ENCODE measurements around the gene RBM26.

Gene RBM26

DNA sequence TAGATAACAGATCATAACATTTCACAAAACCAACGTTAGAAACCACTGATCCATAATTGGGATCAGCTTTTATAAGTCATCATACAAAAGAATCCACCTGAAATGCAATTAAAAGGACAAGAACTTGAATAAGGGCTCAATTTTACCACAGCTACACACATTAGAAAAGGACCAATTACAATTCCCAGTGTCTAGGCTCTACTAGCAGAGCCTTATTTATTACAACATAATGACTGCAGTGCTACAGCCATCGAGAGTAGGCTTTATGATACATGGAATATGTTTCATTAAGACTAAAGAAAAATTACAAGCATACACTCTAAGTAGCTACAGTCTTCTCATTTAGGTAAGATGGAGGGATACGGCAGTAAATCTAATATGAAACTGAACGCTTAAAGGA is 2.9 kb downstream of the RBM26 start:
- Histone ChIP-seq H3K36me3 (ENCODE audit: control insufficient read depth, insufficient read depth, low read length) (peaks cover 22% of the 10 kb centered on the region), H3K4me1 (ENCODE audit: control insufficient read depth, insufficient read depth, low read length, poor library complexity, severe bottlenecking) (peaks cover 8% of the 10 kb centered on the region), H3K27ac (ENCODE audit: low read depth, low read length, severe bottlenecking) (no peak overlapping the region), H3K4me3 (ENCODE audit: extremely low read depth, insufficient read depth, low read length, poor library complexity, severe bottlenecking) (no peak overlapping the region), H3K9me3 (ENCODE audit: control insufficient read depth, low read length) (no peaks in the 10 kb centered on the region)
- 57 to 79% methylated on average over 1 to 2 of the region's 4 CpGs for WGBS, 2 experiments (ENCODE audit: insufficient coverage in 2 of 2)

GRCh38 chr13:79402679-79403078 is 3.4 kb downstream of the RBM26 start:
- Histone ChIP-seq H3K9me3 (ENCODE audit: control insufficient read depth, low read length) (no peaks in the 10 kb centered on the region), H3K4me3 (ENCODE audit: extremely low read depth, insufficient read depth, low read length, poor library complexity, severe bottlenecking) (no peak overlapping the region), H3K36me3 (ENCODE audit: control insufficient read depth, insufficient read depth, low read length) (peaks cover 22% of the 10 kb centered on the region), H3K4me1 (ENCODE audit: control insufficient read depth, insufficient read depth, low read length, poor library complexity, severe bottlenecking) (peaks cover 8% of the 10 kb centered on the region), H3K27ac (ENCODE audit: low read depth, low read length, severe bottlenecking) (peak overlapping the region; percentile 65)
- WGBS, 2 experiments (ENCODE audit: insufficient coverage in 2 of 2) = 67 to 80% methylated on average over 1 of the region's 2 CpGs

DNA sequence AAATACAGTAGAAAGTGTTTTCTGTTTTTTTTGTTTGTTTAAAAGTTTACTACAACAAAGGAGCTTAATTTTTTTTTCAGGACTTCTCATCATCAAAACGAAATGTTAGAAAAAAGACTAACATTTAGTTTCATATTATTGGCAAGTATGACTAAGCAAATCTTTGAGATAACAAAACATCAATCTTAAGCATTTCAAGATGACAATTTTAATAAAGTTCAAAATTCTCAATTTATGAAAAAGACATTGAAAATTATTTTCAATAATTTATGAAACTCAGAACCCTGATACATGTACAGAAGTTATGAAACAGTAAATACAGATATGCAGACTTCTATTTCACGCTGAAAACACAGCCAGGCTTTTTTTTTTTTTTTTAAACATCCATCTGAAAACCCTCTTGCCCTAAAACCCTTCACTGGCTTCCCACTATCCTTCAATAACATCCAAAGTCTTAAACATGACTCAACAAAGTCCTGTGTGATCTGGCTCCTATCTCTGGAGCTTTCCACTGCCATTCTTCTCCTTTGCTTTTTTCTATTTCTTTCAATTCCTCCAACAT is 3.9 kb downstream of the RBM26 start:
- H3K36me3 ChIP-seq (ENCODE audit: control insufficient read depth, insufficient read depth, low read length) = peaks cover 27% of the 10 kb centered on the region
- WGBS, 2 experiments (ENCODE audit: insufficient coverage in 2 of 2) = 100% methylated on average over 1 of the region's 2 CpGs; no CpG with 5 or more reads in 1 of the 2 experiments

GRCh38 chr13:79401259-79402070 is 4.6 kb downstream of the RBM26 start:
- peaks cover 8% of the 10 kb centered on the region for H3K4me1 ChIP-seq (ENCODE audit: control insufficient read depth, insufficient read depth, low read length, poor library complexity, severe bottlenecking)
- peaks cover 6% of the 10 kb centered on the region for H3K9me3 ChIP-seq (ENCODE audit: control insufficient read depth, low read length)
- no peak overlapping the region for H3K27ac ChIP-seq (ENCODE audit: low read depth, low read length, severe bottlenecking)
- H3K36me3 ChIP-seq (ENCODE audit: control insufficient read depth, insufficient read depth, low read length) = peaks cover 33% of the 10 kb centered on the region
- WGBS, 2 experiments (ENCODE audit: insufficient coverage in 2 of 2) = no CpG with 5 or more reads among the region's 2 CpGs
- H3K4me3 ChIP-seq (ENCODE audit: extremely low read depth, insufficient read depth, low read length, poor library complexity, severe bottlenecking) = no peak overlapping the region

More for the DNA sequence above, 3.9 kb downstream of the RBM26 start:
- Histone ChIP-seq H3K27ac (ENCODE audit: low read depth, low read length, severe bottlenecking) (peak overlapping the region; percentile 65), H3K4me1 (ENCODE audit: control insufficient read depth, insufficient read depth, low read length, poor library complexity, severe bottlenecking) (peaks cover 8% of the 10 kb centered on the region), H3K9me3 (ENCODE audit: control insufficient read depth, low read length) (peaks cover under 1% of the 10 kb centered on the region), H3K4me3 (ENCODE audit: extremely low read depth, insufficient read depth, low read length, poor library complexity, severe bottlenecking) (no peak overlapping the region)

- peaks cover 6% of the 10 kb centered on the region for H3K9me3 ChIP-seq (ENCODE audit: control insufficient read depth, low read length)
- H3K36me3 ChIP-seq (ENCODE audit: control insufficient read depth, insufficient read depth, low read length) = peaks cover 55% of the 10 kb centered on the region
- H3K4me1 ChIP-seq (ENCODE audit: control insufficient read depth, insufficient read depth, low read length, poor library complexity, severe bottlenecking) = peaks cover 6% of the 10 kb centered on the region
- H3K4me3 ChIP-seq (ENCODE audit: extremely low read depth, insufficient read depth, low read length, poor library complexity, severe bottlenecking) = no peak overlapping the region
- no peak overlapping the region for H3K27ac ChIP-seq (ENCODE audit: low read depth, low read length, severe bottlenecking)
- no CpG with 5 or more reads among the region's 1 CpG for WGBS, 2 experiments (ENCODE audit: insufficient coverage in 2 of 2)
These were observed 7.1 kb downstream of the RBM26 start for GRCh38 chr13:79398915-79399314.

DNA sequence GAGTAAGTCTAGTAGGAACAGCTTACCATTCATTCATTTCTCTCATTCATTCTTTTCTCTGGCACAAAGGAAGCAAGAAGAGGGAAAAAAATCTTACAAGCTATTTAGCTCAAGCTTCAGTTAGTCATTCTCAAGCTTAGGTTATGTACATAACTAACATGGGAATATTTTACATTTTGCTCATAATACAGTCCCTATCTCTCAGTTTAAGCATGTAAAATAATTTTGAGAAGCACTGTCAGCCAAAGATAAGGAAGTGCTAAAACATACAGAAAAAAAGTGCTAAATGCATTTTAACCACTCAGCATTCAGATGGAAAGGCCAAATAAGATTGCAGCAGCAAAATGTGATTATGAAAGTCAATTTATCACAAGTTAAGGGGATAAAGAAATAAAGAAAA is 7.9 kb downstream of the RBM26 start:
- Histone ChIP-seq H3K27ac (ENCODE audit: low read depth, low read length, severe bottlenecking) (no peak overlapping the region), H3K9me3 (ENCODE audit: control insufficient read depth, low read length) (peaks cover 6% of the 10 kb centered on the region), H3K36me3 (ENCODE audit: control insufficient read depth, insufficient read depth, low read length) (peaks cover 62% of the 10 kb centered on the region), H3K4me1 (ENCODE audit: control insufficient read depth, insufficient read depth, low read length, poor library complexity, severe bottlenecking) (peaks cover 7% of the 10 kb centered on the region), H3K4me3 (ENCODE audit: extremely low read depth, insufficient read depth, low read length, poor library complexity, severe bottlenecking) (no peak overlapping the region)

GRCh38 chr13:79395881-79396280 is 10.2 kb downstream of the RBM26 start:
- Histone ChIP-seq H3K4me3 (ENCODE audit: extremely low read depth, insufficient read depth, low read length, poor library complexity, severe bottlenecking) (no peak overlapping the region), H3K4me1 (ENCODE audit: control insufficient read depth, insufficient read depth, low read length, poor library complexity, severe bottlenecking) (peaks cover 8% of the 10 kb centered on the region), H3K36me3 (ENCODE audit: control insufficient read depth, insufficient read depth, low read length) (peaks cover 56% of the 10 kb centered on the region), H3K27ac (ENCODE audit: low read depth, low read length, severe bottlenecking) (no peak overlapping the region), H3K9me3 (ENCODE audit: control insufficient read depth, low read length) (peaks cover 6% of the 10 kb centered on the region)
- 80% methylated on average over 1 of the region's 4 CpGs; no CpG with 5 or more reads in 1 of the 2 experiments for WGBS, 2 experiments (ENCODE audit: insufficient coverage in 2 of 2)

DNA sequence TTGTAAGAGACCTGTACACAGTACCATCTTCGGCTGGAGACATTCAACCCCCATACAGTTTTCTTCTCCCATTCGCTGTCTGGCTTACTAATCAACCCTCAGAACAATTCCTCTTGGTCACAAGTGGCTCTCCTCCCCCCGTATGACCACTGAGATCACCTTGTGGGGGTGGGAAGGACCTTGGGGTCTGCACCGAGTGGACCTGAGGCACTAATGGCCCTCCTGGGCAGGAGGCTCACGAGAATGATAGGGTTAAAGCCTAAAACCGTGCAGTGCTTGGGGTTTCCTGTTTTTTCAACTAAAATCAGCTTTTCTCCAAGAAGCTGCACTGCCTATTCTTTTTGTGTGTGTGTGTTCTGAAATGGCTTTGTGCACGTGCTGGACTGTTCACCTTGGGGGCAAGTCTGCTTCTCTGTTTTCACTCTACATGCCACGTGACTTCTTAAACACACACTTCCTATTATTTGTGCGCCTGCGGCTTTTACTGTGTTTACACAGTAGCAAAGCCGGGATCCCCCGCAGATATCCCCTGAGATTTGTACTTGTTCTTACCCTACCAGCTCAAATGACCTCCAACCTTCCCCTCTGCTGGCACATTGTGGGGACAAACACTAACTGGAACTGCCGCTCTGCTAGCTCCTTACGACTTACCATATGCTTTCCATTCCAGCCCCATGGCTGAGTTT is 12.3 kb downstream of the RBM26 start:
- peaks cover 41% of the 10 kb centered on the region for H3K36me3 ChIP-seq (ENCODE audit: control insufficient read depth, insufficient read depth, low read length)
- H3K9me3 ChIP-seq (ENCODE audit: control insufficient read depth, low read length) = peaks cover 6% of the 10 kb centered on the region
- H3K4me3 ChIP-seq (ENCODE audit: extremely low read depth, insufficient read depth, low read length, poor library complexity, severe bottlenecking) = no peak overlapping the region
- 89 to 96% methylated on average over 10 of the region's 14 CpGs for WGBS, 2 experiments (ENCODE audit: insufficient coverage in 2 of 2)
- peaks cover 8% of the 10 kb centered on the region for H3K4me1 ChIP-seq (ENCODE audit: control insufficient read depth, insufficient read depth, low read length, poor library complexity, severe bottlenecking)
- H3K27ac ChIP-seq (ENCODE audit: low read depth, low read length, severe bottlenecking) = no peak overlapping the region

GRCh38 chr13:79392882-79393563 is 13.0 kb downstream of the RBM26 start:
- peaks cover 40% of the 10 kb centered on the region for H3K36me3 ChIP-seq (ENCODE audit: control insufficient read depth, insufficient read depth, low read length)
- H3K4me1 ChIP-seq (ENCODE audit: control insufficient read depth, insufficient read depth, low read length, poor library complexity, severe bottlenecking) = peaks cover 8% of the 10 kb centered on the region
- peaks cover 6% of the 10 kb centered on the region for H3K9me3 ChIP-seq (ENCODE audit: control insufficient read depth, low read length)
- H3K4me3 ChIP-seq (ENCODE audit: extremely low read depth, insufficient read depth, low read length, poor library complexity, severe bottlenecking) = no peak overlapping the region
- H3K27ac ChIP-seq (ENCODE audit: low read depth, low read length, severe bottlenecking) = no peak overlapping the region
- 74 to 89% methylated on average over 4 of the region's 6 CpGs for WGBS, 2 experiments (ENCODE audit: insufficient coverage in 2 of 2)

- Histone ChIP-seq H3K4me3 (ENCODE audit: extremely low read depth, insufficient read depth, low read length, poor library complexity, severe bottlenecking) (no peak overlapping the region), H3K9me3 (ENCODE audit: control insufficient read depth, low read length) (no peaks in the 10 kb centered on the region), H3K36me3 (ENCODE audit: control insufficient read depth, insufficient read depth, low read length) (peaks cover 13% of the 10 kb centered on the region), H3K27ac (ENCODE audit: low read depth, low read length, severe bottlenecking) (no peak overlapping the region), H3K4me1 (ENCODE audit: control insufficient read depth, insufficient read depth, low read length, poor library complexity, severe bottlenecking) (peaks cover 15% of the 10 kb centered on the region)
- 100% methylated on average over 1 of the region's 1 CpG; no CpG with 5 or more reads in 1 of the 2 experiments for WGBS, 2 experiments (ENCODE audit: insufficient coverage in 2 of 2)
These were observed 17.0 kb downstream of the RBM26 start for GRCh38 chr13:79389026-79389425.

All from mesodermal cell (in vitro differentiated cells).